GM12891 (cell line): ENCODE data around the gene TBCD.

Experiments used
- POLR2A ChIP-seq: IDR thresholded peaks from 2 replicates; pipeline ENCODE4 v1.6.1; 2011; ENCODE audit warnings: low read depth, low read length, control low read depth
- POLR2AphosphoS5 ChIP-seq: IDR thresholded peaks from 2 replicates; pipeline ENCODE4 v1.6.1; 2011; ENCODE audit warnings: low read depth, low read length, control low read depth
- POU2F2 ChIP-seq: IDR thresholded peaks from 2 replicates; pipeline ENCODE4 v1.6.1; 2011; ENCODE audit warnings: low read depth, mild to moderate bottlenecking, control low read depth, low read length, moderate library complexity
- TAF1 ChIP-seq: IDR thresholded peaks from 2 replicates; pipeline ENCODE4 v1.6.1; 2011; ENCODE audit warnings: low read depth, low read length, control low read depth

- TF ChIP-seq POLR2A (no peak), POLR2AphosphoS5 (no peak), POU2F2 (no peak), TAF1 (no peak)
Measured at GRCh38 chr17:82769041-82769440, 17.2 kb downstream of the TBCD start.
